ENCODE results near the gene SHISAL1.

DNA sequence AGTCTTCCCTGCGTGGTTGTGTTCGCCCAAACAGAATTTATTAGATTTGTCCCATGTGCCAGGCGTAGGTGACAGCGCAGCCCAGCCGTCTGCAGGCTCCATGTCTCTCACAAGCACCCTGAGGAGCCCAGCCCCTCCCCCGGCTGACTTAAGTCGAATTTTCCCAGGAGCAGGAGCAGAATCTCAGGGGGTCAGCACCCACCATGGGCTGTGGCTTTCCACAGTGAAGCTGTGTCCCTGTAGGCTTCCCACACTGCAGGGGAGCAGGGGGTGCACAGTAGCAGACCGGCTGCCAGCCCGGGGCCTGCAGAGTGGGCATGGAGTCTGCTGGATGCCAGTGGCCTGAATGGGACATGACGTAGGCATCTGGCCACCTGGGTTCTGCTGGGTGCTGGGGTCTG lies 116.0 kb downstream of the SHISAL1 start:
- TF ChIP-seq, protein P1, sequence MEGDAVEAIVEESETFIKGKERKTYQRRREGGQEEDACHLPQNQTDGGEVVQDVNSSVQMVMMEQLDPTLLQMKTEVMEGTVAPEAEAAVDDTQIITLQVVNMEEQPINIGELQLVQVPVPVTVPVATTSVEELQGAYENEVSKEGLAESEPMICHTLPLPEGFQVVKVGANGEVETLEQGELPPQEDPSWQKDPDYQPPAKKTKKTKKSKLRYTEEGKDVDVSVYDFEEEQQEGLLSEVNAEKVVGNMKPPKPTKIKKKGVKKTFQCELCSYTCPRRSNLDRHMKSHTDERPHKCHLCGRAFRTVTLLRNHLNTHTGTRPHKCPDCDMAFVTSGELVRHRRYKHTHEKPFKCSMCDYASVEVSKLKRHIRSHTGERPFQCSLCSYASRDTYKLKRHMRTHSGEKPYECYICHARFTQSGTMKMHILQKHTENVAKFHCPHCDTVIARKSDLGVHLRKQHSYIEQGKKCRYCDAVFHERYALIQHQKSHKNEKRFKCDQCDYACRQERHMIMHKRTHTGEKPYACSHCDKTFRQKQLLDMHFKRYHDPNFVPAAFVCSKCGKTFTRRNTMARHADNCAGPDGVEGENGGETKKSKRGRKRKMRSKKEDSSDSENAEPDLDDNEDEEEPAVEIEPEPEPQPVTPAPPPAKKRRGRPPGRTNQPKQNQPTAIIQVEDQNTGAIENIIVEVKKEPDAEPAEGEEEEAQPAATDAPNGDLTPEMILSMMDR (IDR thresholded peaks at IDR 0.05; ENCODE audit: low read length): no peak
- TF ChIP-seq EZH2 (optimal IDR thresholded peaks at IDR 0.05; ENCODE audit: low read depth, low read length) (no peak), EZH2phosphoT487 (IDR thresholded peaks at IDR 0.05; ENCODE audit: low read length) (no peak)
